Raji (cell line): ENCODE measurements around the gene CFAP97.

ENCODE experiments used
- POLR2A ChIP-seq: IDR thresholded peaks from 2 replicates; pipeline ENCODE4 v1.6.1; 2011; ENCODE audit warnings: low read depth, low read length, control low read depth; ENCODE audit not compliant: insufficient read depth

CFAP97 gene

DNA sequence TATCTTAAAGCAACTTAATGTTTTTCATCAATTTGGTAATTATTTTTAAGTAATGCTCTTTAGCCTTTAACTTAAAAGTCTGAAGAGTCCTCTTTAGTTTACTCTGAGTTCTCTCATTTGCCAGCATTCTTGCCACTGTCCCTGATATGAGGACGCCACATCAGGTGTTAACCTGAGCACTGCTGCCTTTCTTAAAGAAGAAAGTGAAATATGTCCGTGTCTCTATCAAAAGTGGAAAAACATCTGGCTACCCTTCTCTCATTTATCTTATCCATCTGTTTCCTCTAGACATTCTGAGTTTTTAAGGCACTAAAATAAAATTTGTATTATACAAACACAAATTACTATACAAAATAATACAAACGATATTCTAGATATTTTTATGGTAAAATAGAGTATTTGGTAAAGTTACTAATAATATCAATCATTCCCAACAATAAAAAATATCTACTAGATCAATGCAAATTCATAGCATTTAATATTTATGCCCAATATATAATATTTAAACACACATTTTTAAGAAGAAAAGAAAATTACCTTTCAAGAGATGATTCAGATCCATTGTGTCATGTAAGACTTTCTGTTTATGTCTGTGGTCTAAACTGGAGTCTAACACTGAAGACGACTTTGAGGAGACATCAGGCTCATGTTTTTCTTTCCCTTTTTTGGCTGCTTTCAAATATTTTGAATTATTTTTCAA is 14.0 kb downstream of the CFAP97 start:
- TF ChIP-seq POLR2A: no peak

DNA sequence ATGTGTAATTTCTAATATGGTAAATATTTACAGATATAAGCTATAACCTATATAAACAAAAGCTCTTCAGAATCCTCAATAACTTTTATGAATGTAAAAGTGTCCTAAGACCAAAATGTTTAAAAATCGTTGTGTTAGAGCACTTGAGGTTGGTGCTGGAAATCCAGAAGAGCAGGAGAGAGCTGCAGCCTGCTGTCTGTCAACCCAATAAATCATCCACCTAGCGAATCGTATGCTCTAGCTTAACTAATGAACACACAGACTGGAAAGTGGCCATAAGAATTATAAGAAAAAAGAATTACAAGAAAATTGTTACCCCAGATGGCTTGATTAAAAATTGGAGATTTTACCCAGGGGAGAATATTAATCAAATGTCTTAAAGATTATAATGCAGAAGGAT is 17.0 kb downstream of the CFAP97 start:
- no peak for TF ChIP-seq POLR2A

DNA sequence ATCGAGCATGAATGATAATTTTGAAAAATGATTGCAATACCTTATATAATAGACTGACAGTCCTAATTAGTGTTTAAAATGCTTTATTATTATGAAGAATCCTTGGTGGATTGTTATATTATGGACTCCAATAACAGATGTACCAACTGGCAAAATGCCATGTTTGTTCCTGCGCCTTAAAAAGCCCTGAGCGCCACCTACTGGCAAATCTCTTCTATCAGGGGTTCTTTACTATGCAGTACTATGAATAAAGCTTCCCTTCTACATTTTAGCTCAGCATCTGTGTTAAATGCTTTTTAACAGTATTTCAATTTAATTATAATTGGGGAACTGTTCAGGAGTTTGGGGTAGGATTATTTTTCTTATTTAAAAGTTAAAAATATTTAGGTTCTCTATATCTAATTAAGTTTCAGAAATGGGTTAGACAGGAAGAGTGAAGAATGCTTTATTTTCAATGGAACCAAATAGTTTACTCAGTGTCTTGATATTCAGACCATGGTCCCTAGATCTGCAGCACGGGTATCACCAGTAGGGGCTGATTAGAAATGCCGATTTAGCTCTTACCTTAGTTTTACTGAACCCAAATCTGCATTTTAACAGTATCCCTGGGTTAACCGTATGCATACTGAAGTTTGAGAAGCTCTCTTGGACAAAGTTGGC is 20.0 kb downstream of the CFAP97 start:
- no peak for TF ChIP-seq POLR2A

DNA sequence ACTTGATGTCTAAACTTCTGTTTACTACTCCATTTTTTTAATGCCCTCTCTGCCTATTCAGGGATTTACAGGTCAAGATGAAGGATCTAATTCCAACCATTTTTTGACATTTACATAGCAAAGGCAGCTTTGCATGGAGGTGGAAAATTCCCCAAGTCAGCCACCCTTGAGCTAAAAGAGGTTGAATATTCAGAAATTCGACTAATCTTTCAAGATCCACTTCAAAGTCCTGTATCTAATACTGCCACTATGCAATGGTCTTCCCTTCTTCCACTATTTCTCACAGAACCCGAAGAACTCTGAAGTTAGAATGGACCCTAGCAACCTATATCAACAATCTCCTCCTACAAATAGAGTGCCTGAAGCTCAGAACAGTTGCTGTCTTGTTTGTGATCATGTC is 21.6 kb downstream of the CFAP97 start:
- no peak for TF ChIP-seq POLR2A

DNA sequence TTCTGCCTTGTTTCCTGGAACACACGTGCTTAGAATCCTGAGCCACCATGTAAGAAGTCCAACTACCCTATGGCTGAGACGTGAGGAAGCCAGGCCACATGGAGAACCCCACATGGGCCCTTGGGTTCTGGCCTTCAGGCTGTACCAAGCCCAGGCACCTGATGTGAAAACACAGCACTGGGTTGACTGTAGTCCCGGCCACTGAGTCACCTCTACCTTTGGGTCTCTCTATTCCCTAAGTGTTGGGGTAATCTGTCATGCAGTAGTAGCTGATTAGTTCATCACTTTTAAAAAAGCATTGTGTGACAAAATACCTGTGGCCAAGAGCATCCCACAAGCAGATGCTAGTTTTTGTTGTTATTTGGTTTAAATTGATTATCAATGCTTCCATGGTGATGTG is 24.3 kb downstream of the CFAP97 start:
- no peak for TF ChIP-seq POLR2A

DNA sequence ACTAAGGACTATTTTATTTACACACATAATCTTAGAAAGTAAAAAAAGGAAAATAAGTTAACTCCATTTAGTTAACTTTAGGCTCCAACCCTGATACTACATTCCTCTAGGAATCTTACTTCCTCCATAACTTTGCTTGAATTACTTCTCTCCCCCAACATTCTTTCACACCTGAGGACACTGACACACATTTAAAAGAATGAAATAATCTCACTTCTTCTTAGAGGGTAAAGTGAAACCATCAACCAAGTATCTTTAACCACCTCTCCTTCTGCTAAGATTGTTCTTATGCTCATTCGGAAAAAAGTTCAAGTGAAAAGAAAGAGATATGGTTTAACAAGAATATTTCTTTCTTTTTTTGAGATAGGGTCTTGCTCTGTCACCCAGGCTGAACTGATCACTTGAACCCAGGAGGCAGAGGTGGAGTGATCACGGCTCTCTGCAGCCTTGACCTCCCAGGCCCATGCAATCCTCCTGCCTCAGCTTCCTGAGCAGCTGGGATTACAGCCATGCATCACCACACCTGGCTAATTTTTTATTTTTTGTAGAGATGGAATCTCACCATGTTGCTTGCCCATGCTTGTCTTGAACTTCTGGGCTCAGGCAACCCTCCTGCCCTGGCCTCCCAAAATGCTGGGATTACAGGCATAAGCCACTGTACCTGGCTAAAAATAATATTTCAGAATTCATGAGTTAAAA is 32.3 kb downstream of the CFAP97 start:
- TF ChIP-seq POLR2A: no peak

DNA sequence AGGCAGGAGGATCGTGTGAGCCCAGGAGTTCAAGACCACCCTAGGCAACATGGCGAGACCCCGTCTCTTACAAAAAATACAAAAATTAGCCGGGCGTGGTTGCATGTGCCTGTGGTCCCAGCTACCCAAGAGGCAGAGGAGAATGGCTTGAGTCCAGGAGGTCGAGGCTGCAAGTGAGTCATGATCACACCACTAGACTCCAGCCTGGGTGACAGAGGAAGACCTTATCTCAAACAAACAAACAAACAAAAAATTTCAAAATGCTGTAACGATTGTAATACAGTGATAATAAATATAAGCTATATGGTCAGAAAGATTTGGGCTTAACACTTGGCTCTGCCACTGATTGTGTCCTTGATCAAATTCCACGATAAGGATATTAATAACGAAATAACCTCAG is 36.6 kb downstream of the CFAP97 start:
- no peak for TF ChIP-seq POLR2A

DNA sequence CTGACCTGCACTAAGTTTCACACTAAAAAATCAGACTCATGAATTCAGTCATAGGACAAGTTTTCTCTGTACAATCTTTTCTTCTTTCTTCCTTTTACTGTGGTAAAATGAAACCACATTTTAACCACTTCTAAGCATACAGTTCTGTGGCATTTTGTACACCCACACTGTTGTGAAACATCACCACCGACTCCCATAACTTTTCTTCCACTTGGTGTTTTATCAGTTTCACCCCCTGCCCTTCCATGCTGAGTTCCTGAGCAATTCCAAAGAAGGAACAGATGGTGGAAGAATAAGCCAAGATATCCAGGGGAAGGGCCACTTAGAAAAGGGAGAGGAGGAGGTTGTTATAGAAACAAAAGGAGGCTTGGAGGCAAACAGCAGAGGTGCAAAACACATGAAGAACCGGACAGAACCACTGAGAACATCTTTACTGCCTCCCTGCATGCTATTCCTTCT is 38.2 kb downstream of the CFAP97 start:
- TF ChIP-seq POLR2A: no peak

DNA sequence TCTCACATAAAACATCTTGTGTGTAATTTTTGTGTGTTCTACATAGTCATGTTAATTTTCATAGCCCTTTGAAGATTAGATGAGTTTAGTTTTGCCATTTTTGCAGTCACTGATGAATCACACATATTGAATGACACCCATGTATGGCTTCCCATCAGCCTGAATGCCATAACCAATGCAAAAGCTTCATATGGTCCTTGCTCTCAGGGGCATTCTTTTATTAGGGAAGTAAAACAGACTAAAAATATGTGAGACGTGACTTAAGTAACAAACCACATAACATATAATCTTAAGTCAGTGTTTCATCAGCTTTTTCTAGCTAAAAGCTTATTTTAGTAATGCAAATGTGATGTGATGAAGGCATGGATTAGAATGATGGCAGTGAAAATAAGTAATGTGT is 52.5 kb downstream of the CFAP97 start:
- no peak for TF ChIP-seq POLR2A

DNA sequence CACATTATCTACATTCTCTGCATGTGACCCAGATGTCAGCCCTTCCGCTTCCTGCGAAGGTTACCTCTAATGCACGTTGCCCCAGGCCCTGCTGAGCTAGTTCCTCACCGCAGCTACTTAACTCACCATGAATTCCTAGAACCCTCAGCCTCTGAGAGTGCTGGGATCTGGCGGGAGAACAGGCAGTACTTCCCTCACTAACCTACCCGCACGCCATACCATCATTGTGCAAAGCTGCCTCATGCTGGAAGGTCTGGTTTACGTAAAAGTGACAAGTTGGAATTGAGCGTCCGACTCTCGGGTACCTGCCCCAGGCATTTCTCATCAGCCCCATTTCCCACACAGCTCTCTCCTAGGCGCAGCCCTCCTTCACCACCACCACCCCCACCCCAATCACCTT is 54.4 kb downstream of the CFAP97 start:
- TF ChIP-seq POLR2A: no peak

DNA sequence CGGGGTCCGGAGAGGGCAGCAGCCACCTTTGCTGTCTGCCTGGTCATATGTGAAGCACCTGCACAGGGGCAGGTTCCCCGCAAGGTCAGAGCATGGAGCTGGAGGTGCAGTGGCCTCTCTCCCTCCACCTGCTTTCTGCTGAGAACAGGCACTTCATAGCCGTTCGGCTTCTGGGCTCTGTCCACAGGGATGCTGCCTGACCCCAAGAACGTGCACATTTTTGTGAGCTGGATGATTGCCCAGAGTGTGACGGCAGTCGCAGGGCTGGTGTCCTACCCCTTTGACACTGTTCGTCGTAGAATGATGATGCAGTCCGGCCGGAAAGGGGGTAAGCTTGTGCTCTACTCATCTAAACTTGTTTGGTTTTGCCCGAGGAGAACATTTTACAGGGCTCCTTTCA is 58.2 kb downstream of the CFAP97 start:
- no peak for TF ChIP-seq POLR2A

DNA sequence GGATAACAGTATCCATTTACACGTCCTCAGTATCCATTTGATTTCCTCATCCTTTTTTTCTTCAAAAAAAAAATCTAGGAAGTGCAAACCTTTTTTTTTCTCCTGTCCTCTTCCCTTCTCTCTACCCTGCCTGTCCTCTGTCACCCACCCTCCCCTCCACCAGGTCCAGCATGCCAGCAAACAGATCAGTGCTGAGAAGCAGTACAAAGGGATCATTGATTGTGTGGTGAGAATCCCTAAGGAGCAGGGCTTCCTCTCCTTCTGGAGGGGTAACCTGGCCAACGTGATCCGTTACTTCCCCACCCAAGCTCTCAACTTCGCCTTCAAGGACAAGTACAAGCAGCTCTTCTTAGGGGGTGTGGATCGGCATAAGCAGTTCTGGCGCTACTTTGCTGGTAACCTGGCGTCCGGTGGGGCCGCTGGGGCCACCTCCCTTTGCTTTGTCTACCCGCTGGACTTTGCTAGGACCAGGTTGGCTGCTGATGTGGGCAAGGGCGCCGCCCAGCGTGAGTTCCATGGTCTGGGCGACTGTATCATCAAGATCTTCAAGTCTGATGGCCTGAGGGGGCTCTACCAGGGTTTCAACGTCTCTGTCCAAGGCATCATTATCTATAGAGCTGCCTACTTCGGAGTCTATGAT is 59.1 kb downstream of the CFAP97 start:
- TF ChIP-seq POLR2A: no peak

DNA sequence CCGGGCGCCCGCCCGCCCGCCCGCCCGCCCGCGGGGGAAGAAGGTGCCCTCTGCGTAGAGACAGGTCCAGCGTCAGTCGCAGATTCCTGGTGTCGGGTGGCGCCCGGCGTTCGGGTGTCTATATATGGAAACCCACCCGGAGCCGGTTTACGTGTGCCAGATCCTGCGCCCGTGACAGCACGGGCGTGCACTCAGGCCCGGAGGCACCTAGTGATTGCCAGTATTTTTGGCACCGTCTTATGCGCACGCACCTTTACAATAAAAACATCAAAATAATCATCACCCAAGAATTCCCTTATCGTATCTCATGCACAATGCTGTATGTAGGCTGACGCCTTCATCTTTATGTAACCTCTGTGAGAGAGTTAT is 60.2 kb downstream of the CFAP97 start:
- TF ChIP-seq POLR2A: no peak

DNA sequence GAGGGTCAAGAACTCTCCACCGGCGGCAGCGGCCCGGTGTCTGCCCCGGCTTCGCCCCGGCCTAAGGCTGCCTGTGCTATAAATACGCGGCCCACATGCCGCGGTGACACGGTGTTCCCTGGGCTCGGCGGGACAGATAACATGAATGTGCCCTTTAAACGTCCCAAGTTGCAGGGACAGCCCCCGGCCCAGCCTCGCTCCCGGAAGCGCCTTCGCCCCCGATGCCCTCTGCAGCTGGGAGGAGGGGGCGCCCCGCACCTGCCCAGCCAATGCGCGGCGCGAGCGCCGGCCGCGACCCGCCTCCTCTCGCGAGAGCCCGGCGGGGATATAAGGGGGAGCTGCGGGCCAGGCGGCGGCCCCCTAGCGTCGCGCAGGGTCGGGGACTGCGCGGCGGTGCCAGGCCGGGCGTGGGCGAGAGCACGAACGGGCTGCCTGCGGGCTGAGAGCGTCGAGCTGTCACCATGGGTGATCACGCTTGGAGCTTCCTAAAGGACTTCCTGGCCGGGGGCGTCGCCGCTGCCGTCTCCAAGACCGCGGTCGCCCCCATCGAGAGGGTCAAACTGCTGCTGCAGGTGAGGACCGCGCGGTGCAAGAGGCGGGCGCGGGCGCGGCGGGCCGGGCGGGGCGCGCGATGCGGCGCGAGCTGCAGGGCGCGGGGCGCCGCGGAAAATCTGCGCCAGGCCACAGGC is 60.7 kb downstream of the CFAP97 start, which contains the start of gene SLC25A4:
TSS of gene SLC25A4 (plus strand) at position 355 of the 689 bp plus-strand sequence. CDS start at position 462, 107 bp downstream.
- TF ChIP-seq POLR2A: peak; percentile 99

DNA sequence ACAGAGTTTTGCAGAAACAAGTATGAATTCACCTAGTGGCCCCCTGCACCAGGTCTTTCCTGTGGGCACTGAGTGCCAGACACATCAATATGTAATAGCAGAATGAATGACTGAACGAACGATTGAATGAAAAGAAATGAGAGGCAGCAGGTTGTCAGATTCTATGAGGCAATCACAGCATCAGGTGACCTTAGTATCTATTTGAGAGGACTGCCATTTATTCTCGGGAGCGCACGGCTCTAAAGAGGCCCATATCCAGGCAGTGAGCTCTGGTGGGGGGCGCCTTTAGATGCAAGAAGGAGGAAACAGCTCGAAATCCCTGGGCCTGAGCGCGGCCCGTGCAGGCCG is 61.3 kb downstream of the CFAP97 start:
- no peak for TF ChIP-seq POLR2A
